Activated T-cell treated with anti-CD3 and anti-CD28 coated beads, Interleukin-2, amount 50 U/mL, for 1 hour (primary cell): ENCODE results near the gene INO80D.
"Not testable (repeated sequence)": the region's sequence is repeated elsewhere in the genome, so short reads cannot be mapped to it uniquely, and the experiment has no call there.

Source experiments
- DNase-seq: peaks from one replicate; pipeline ENCODE4 v3.0.0-alpha.2; 2020

The INO80D gene

GRCh38 chr2:206015746-206016145 is 70.2 kb downstream of the INO80D start:
- DNase-seq, result not testable (repeated sequence)

GRCh38 chr2:206011795-206012194 is 74.2 kb downstream of the INO80D start:
- DNase-seq, result no peak

GRCh38 chr2:206011018-206011614 is 74.9 kb downstream of the INO80D start:
- no peak for DNase-seq

GRCh38 chr2:206004004-206004693 is 81.8 kb downstream of the INO80D start:
- no peak for DNase-seq

- no peak for DNase-seq
These were observed 83.5 kb downstream of the INO80D start for GRCh38 chr2:206002440-206002839.

GRCh38 chr2:206001912-206002311 is 84.1 kb downstream of the INO80D start:
- DNase-seq, result no peak

- no peak for DNase-seq
These were observed 85.2 kb downstream of the INO80D start for GRCh38 chr2:206000776-206001175.

GRCh38 chr2:205998583-205998982 is 87.4 kb downstream of the INO80D start:
- no peak for DNase-seq

- no peak for DNase-seq
These were observed 89.8 kb downstream of the INO80D start for GRCh38 chr2:205996161-205996560.

- no peak for DNase-seq
These were observed 90.7 kb downstream of the INO80D start for GRCh38 chr2:205995260-205995659.

GRCh38 chr2:205994344-205994743 is 91.6 kb downstream of the INO80D start:
- DNase-seq, result no peak

- no peak for DNase-seq
These were observed 95.9 kb downstream of the INO80D start for GRCh38 chr2:205990104-205990503.

- DNase-seq, result no peak
These were observed 96.5 kb downstream of the INO80D start for GRCh38 chr2:205989271-205990071.

GRCh38 chr2:205988681-205989080 is 97.3 kb downstream of the INO80D start:
- not testable (repeated sequence) for DNase-seq

GRCh38 chr2:205988274-205988673 is 97.7 kb downstream of the INO80D start:
- DNase-seq, result no peak

- not testable (repeated sequence) for DNase-seq
These were observed 99.6 kb downstream of the INO80D start for GRCh38 chr2:205986334-205986733.

- DNase-seq, result no peak
These were observed 101.6 kb downstream of the INO80D start for GRCh38 chr2:205984381-205984780.

GRCh38 chr2:205982776-205983327 is 103.1 kb downstream of the INO80D start:
- no peak for DNase-seq

GRCh38 chr2:205978728-205979127 is 107.2 kb downstream of the INO80D start:
- DNase-seq, result not testable (repeated sequence)

- DNase-seq, result not testable (repeated sequence)
These were observed 108.3 kb downstream of the INO80D start for GRCh38 chr2:205977699-205978098.

- not testable (repeated sequence) for DNase-seq
These were observed 108.9 kb downstream of the INO80D start for GRCh38 chr2:205976934-205977659.

GRCh38 chr2:205976120-205976814 is 109.7 kb downstream of the INO80D start:
- no peak for DNase-seq
